SK-N-MC (cell line): ENCODE results near the gene PLEKHM3.
"Not testable (repeated sequence)": the region's sequence is repeated elsewhere in the genome, so short reads cannot be mapped to it uniquely, and the experiment has no call there.

Experiments
- DNase-seq: peaks from one replicate; pipeline ENCODE4 v3.0.0-alpha.2; 2011; ENCODE audit warnings: low read depth, low spot score
- H3K27ac ChIP-seq: fragments of 200-600 bp; sonication (generic); 2 replicates; pipeline ENCODE4 v1.5.1; 2016; ENCODE audit warnings: mixed run types
- H3K36me3 ChIP-seq: fragments of 200-600 bp; sonication (generic); 2 replicates; pipeline ENCODE4 v1.6.1; 2017; ENCODE audit warnings: antibody characterized with exemption, low read length, mixed read lengths; ENCODE audit not compliant: insufficient read depth
- H3K4me3 ChIP-seq: fragments of 200-600 bp; sonication (generic); 2 replicates; pipeline ENCODE4 v1.5.1; 2016
- H3K9ac ChIP-seq: fragments of 200-600 bp; sonication (generic); 2 replicates; pipeline ENCODE4 v1.8.0; 2017; ENCODE audit warnings: mixed run types, mixed read lengths; ENCODE audit not compliant: insufficient read length
- H3K9me3 ChIP-seq: fragments of 200-600 bp; sonication (generic); 2 replicates; pipeline ENCODE4 v1.6.1; 2017; ENCODE audit warnings: low read depth, mild to moderate bottlenecking, antibody characterized with exemption, low read length, moderate library complexity, mixed read lengths
- EZH2 ChIP-seq: fragments of 200-600 bp; sonication (generic); IDR thresholded peaks from one replicate; pipeline ENCODE4 v1.6.1; 2017; ENCODE audit warnings: antibody characterized with exemption
- FOXP2 ChIP-seq: optimal IDR thresholded peaks from 2 replicates; pipeline ENCODE3; 2011; ENCODE audit warnings: mild to moderate bottlenecking, moderate library complexity; ENCODE audit not compliant: insufficient read depth; ENCODE audit errors: extremely low read length, control extremely low read depth
- POLR2AphosphoS5 ChIP-seq: IDR thresholded peaks from 2 replicates; pipeline ENCODE4 v1.6.1; 2012; ENCODE audit warnings: mild to moderate bottlenecking, low read depth, low read length, borderline replicate concordance

The PLEKHM3 gene

DNA sequence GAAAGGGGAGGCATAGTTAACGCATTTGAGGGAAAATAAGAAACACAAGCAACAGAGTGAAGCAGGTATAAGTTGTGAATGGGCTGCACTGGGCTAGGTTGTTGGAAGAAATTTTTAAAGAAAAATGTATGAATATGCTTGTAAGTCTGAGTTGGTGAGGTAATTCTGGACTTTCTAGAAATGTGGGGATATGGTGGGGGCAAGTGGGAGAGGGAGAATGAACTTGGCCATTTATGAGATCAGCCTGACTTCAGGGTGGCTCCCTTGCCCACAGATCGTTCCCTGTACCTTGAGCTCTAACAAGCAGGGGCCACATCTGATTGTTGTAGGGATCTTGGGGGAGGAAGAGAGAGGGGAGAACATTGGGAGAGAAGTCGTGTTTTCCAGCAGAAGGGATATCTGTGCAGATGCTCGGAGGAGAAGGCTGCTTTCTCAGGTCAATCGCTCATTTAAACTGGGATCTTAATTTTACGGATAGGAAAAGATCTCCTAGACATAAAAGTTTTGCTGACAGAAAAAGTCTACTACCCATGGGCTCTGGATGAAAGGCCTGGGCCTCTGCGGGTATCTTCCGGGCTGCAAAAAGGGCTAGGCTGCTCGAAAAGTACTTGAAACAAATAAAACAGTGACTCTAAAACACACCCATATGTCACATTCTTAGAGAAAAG is 213.1 kb downstream of the PLEKHM3 start:
- DNase-seq = no peak
- TF ChIP-seq POLR2AphosphoS5 = no peak
- TF ChIP-seq EZH2 = no peak
- TF ChIP-seq FOXP2 = no peak
- no peak overlapping the region for H3K27ac ChIP-seq
- H3K9ac ChIP-seq = no peak overlapping the region
- no peaks in the 10 kb centered on the region for H3K36me3 ChIP-seq
- H3K9me3 ChIP-seq = no peaks in the 10 kb centered on the region
- H3K4me3 ChIP-seq = no peak overlapping the region

DNA sequence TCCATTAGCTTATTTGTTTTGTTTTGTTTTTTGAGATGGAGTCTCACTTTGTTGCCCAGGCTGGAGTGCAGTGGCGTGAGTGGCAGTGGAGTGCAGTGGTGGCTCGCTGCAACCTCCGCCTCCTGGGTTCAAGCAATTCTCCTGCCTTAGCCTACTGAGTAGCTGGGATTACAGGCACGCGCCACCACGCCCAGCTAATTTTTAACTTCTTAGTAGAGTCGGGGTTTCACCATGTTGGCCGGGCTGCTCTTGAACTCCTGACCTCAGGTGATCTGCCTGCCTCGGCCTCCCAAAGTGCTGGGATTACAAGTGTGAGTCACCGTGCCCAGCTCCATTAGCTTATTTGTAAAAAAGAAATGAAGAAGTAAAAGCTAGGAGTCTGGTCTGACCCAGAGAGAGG is 213.7 kb downstream of the PLEKHM3 start:
- H3K36me3 ChIP-seq, H3K9ac ChIP-seq, H3K27ac ChIP-seq, H3K9me3 ChIP-seq, DNase-seq, H3K4me3 ChIP-seq: not testable (repeated sequence)

DNA sequence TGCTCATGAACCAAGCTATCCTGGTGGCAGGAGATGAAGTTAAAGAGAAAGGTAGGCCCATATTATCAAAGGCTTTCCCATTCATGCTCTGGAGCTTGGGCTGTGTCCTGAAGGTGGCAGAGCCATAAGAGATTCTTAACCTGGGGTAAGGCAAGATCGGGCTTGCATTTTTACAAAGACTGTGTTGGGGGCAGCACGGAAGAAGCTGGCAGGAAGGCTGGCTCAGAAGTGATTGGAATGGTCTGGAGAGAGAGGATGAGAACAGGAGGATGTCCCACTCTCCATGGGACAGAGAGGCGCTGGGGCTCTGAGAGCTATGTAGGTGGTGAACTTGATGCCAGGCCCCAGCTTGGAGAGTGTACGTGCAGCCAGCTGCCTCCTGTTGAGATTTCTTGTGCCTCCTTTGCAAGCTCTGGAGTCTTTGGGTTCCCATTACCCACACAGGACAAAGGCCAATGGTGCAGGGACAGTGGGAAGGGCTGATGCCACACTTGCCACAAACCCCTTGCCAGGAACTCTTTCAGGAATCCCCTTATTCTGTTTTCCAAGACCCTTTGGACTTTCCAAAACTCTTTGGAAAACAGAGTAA is 215.0 kb downstream of the PLEKHM3 start:
- Histone ChIP-seq H3K9ac (no peak overlapping the region), H3K9me3 (no peaks in the 10 kb centered on the region), H3K36me3 (no peaks in the 10 kb centered on the region), H3K4me3 (no peak overlapping the region), H3K27ac (no peak overlapping the region)
- TF ChIP-seq EZH2 = no peak
- no peak for TF ChIP-seq POLR2AphosphoS5
- TF ChIP-seq FOXP2 = no peak
- DNase-seq = no peak

DNA sequence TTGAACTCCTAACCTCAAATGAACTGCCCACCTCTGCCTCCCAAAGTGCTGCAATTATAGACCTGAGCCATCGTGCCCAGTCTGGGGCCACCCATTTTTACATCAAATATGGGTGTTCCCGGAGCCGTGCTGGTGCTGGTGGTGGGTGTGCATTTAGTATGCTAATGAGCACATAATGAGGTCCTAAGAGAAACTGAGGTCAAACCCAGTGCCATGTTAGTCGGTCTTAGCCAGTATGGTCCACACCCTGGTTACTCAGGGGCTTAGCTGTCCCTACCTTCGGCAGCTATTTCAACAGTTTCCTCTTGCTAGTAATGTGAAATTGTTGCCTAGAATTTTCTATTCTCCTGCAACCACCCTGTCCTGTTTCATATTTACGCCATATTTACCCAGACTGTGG is 217.2 kb downstream of the PLEKHM3 start:
- no peaks in the 10 kb centered on the region for H3K9me3 ChIP-seq
- DNase-seq = no peak
- no peaks in the 10 kb centered on the region for H3K36me3 ChIP-seq
- H3K27ac ChIP-seq = no peak overlapping the region
- no peak for TF ChIP-seq FOXP2
- no peak for TF ChIP-seq POLR2AphosphoS5
- no peak for TF ChIP-seq EZH2
- no peak overlapping the region for H3K4me3 ChIP-seq
- no peak overlapping the region for H3K9ac ChIP-seq

DNA sequence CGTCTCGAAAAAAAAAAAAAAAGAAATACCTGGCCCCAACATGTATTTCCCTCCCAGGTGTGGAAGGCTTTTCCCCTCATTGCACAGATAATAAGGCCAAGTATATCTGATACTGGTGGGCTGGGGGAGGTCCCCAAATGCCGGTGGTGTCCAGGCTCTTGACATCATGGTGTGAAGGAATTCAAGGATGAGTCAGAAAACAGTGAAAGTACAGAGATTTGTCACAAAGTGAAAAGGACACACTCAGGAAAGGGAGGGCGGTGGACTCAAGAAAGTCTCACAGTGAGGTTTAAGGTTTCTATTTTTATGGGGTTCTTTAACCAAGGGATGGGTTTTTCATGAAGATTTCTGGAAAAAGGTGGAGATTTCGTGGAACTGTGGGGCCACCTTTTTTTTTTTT is 217.8 kb downstream of the PLEKHM3 start:
- no peaks in the 10 kb centered on the region for H3K36me3 ChIP-seq
- H3K4me3 ChIP-seq = no peak overlapping the region
- TF ChIP-seq EZH2 = no peak
- TF ChIP-seq POLR2AphosphoS5 = no peak
- TF ChIP-seq FOXP2 = no peak
- H3K9ac ChIP-seq = no peak overlapping the region
- H3K9me3 ChIP-seq = no peaks in the 10 kb centered on the region
- no peak overlapping the region for H3K27ac ChIP-seq
- DNase-seq = no peak

DNA sequence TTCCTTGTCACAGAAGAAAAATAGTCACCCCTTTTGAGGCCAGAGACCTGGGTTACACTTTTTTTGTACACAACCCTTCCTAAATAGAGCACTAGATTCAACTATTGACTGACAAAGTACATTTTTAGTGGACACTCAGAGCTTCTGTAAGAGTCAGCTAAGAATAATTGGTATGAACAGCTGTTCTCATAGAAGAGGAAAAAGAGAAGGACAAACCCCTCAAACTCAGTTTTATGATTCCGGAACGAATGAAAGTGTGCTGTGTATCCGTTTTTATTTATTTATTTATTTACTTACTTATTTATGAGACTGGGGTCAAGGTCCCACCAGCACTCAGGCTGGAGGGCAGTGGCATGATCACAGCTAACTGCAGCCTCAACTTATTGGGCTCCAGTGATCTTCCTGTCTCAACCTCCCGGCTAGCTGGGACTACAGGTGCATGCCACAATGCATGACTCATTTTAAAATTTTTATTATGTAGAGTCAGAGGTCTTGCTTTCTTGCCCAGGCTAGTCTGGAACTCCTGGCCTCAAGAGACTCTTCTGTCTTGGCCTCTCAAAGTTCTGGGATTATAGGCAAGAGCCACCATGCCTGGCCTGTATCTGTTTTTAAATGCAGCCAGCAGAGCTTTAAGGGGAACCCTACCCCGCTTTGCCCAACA is 219.6 kb downstream of the PLEKHM3 start:
- no peak overlapping the region for H3K4me3 ChIP-seq
- no peaks in the 10 kb centered on the region for H3K9me3 ChIP-seq
- no peak overlapping the region for H3K27ac ChIP-seq
- H3K36me3 ChIP-seq = no peaks in the 10 kb centered on the region
- no peak overlapping the region for H3K9ac ChIP-seq
- no peak for DNase-seq
- TF ChIP-seq POLR2AphosphoS5 (no peak), EZH2 (no peak)

DNA sequence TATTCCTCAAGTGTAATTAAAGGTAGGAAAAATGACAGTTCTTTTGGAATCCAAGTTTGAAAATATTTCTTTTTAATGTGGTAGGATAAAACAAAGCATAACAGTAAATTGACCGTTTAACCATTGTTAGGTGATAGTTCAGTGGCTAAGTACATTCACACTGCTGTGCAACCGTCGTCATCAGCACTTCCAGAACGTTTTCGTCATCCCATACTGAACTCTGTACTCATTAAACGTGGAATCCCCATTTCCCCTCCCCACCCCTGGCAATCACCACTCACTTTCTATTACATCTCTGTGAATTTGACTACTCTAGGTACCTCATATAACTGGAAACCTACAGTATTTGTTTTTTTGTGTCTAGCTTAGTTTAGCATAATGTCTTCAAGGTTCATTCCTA is 222.7 kb downstream of the PLEKHM3 start:
- Histone ChIP-seq H3K9ac (no peak overlapping the region), H3K36me3 (no peaks in the 10 kb centered on the region), H3K4me3 (no peak overlapping the region), H3K27ac (no peak overlapping the region), H3K9me3 (no peaks in the 10 kb centered on the region)
- no peak for DNase-seq
- TF ChIP-seq POLR2AphosphoS5 = no peak
- TF ChIP-seq EZH2 = no peak
- no peak for TF ChIP-seq FOXP2

DNA sequence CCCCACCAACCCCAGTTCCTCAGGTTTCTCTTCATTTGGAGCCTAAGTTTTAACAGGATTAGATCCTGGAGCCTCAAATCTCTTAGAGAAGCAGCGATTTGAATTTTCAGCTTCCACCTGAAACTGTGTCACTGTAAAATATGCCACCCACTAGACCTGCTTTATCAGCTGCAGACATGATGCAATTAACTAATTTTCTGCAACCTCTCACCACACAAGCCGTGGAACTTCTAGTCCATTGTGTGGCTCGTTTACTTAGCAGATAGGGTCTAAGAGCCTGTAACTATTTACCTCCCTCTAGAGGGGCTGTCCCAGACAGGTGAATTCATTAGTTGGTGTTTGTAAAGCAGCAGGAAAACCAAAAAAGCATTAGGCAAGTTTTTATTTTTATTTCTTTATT is 224.1 kb downstream of the PLEKHM3 start:
- H3K9ac ChIP-seq = no peak overlapping the region
- H3K36me3 ChIP-seq = no peaks in the 10 kb centered on the region
- TF ChIP-seq POLR2AphosphoS5 (no peak), EZH2 (no peak), FOXP2 (no peak)
- no peak overlapping the region for H3K4me3 ChIP-seq
- DNase-seq = no peak
- H3K27ac ChIP-seq = no peak overlapping the region
- no peaks in the 10 kb centered on the region for H3K9me3 ChIP-seq
